GM13977 (cell line): ENCODE results near the gene GRN.
"Not testable (repeated sequence)": the region's sequence is repeated elsewhere in the genome, so short reads cannot be mapped to it uniquely, and the experiment has no call there.

Experiments used
- DNase-seq: peaks from one replicate; pipeline ENCODE4 v3.0.0; 2012; ENCODE audit warnings: low spot score
- in situ Hi-C: fragments of 300-500 bp; cut with MboI; formaldehyde crosslinking; loops from one replicate; pipeline ENCODE4 v1.12.0; 2022; ENCODE audit warnings: low sequenced_read_pairs, low pct_unique_long_range_greater_than_20kb, mixed read lengths, inconsistent platforms; ENCODE audit not compliant: unreplicated experiment
- TF ChIP-seq, protein P1 (sequence below): IDR thresholded peaks from 2 replicates; pipeline ENCODE4 v1.5.1; 2012; ENCODE audit warnings: mild to moderate bottlenecking, control low read depth; ENCODE audit not compliant: insufficient read depth; ENCODE audit errors: extremely low read depth, missing control alignments

GRN gene

GRCh38 chr17:44385287-44386181, 40.4 kb downstream of the GRN start:
- in situ Hi-C loops, result no loop called here
- TF ChIP-seq, protein P1, sequence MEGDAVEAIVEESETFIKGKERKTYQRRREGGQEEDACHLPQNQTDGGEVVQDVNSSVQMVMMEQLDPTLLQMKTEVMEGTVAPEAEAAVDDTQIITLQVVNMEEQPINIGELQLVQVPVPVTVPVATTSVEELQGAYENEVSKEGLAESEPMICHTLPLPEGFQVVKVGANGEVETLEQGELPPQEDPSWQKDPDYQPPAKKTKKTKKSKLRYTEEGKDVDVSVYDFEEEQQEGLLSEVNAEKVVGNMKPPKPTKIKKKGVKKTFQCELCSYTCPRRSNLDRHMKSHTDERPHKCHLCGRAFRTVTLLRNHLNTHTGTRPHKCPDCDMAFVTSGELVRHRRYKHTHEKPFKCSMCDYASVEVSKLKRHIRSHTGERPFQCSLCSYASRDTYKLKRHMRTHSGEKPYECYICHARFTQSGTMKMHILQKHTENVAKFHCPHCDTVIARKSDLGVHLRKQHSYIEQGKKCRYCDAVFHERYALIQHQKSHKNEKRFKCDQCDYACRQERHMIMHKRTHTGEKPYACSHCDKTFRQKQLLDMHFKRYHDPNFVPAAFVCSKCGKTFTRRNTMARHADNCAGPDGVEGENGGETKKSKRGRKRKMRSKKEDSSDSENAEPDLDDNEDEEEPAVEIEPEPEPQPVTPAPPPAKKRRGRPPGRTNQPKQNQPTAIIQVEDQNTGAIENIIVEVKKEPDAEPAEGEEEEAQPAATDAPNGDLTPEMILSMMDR, result peak; percentile 15
- peak; percentile 95 for DNase-seq

DNA sequence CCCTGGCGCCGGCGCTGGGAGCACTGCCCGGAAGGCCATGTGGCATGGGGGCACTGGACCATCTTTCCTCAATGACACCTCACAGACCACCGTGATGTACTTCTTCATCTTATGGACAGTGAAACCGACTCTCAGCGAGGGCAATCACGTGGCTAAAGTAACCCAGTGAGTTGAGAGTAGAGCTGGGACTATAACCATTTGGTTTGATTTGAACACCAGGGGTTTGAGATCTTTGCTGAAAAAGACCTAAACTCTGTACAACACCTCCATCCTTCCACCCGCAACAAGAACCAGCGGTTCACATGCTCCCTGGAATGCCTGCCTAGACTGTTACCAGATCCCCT, 41.1 kb downstream of the GRN start:
- TF ChIP-seq, protein P1, result no peak
- in situ Hi-C loops, result no loop called here
- no peak for DNase-seq

DNA sequence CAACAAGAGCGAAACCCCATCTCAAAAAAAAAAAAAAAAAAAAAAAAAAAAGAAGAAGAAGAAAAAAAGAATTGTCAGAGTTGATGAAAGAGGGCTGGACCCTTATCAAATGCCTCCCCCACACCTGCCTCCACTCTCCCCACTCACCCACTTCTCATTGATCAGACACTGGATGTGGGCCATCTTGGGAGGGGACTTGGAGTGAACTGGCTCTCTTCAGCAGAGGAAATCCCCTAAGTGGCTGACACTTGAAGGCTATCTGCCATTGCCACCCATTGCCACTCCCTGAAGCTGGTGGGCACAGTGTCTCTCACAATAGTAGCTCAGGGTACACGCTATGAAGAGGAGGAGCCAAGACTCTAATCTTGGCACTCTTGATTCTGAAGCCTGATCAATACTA, 42.7 kb downstream of the GRN start:
- in situ Hi-C loops, result no loop called here
- TF ChIP-seq, protein P1, result no peak
- DNase-seq, result no peak

DNA sequence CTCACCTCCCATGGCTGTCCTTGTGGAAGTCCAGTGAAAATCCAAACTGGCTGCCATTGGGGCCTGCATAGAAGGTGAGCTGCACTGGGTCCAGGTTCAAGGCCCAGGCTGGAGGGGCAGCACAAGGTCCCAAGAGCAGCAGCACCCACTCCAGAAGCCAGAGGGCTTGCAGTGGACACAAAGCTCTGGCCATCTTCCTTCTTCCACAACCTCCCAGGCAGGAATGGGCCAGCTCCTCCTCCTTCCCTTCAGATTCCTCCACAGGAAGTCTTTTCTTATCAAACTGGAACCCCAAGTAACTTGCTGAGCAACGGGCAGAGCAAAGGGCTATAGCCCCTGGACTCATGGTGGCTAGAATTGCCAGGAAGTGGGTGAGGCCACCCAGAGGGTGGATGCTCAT, 44.2 kb downstream of the GRN start, which contains the start of gene ITGA2B:
Gene ITGA2B (minus strand): TSS at position 369 of the 400 bp plus-strand sequence. CDS start 176 bp downstream, at position 193.
- DNase-seq, result no peak
- in situ Hi-C loops, result no loop called here
- TF ChIP-seq, protein P1, result no peak

DNA sequence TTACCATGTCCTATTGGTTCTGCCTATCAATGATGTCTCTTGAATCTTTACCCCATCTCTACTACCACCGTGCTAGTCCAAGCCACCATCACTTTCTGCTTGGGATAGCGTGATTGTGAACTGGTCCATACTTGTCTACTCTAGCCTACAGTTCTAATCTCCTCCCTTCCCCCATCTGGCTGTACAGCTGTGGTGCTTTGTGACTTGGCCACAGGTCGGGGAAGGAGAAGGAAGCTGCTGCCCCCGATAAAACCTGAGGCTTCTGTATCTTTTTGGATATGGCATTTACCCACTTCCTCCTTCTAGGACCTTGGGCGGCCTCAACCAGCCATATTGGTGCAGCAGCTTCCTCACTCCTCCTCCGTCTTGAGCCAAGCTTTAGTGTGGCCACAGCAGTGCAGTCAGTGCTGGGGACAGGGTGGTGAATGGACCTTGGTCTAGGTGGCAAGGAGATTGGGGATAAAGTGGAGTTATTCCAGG, 44.7 kb downstream of the GRN start:
- TF ChIP-seq, protein P1, result no peak
- no peak for DNase-seq
- in situ Hi-C loops, result no loop called here

DNA sequence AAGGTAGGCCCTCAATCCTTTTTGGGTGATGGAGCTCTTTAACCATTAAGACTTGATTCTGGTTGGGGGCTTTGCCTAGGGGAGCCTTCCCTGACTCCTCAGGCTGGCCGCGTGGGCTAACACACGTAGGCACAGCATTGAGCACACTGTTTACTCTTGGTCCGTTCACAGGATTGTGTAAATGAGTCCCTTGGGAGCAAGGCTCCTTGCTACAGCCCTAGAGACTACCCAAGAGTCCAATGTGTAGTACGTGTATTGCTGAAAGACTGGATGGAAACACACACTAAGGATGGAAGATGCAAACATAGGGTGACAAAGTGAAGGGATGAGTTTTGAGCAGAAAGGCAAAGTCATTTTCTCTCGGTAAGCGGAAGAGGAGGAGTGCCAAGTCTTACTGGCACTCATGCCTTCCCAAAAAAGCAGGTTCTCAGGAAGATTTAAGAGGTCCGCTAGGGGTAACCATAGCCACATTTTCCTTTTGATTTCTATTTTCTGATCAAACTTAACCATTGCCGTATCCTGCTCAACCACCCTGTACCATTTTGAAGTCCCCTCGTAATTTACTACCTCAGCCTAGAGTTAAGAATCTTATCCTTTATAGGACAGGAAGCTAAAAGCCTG, 45.3 kb downstream of the GRN start:
- DNase-seq, result no peak
- TF ChIP-seq, protein P1, result no peak
- in situ Hi-C loops, result no loop called here

GRCh38 chr17:44394112-44394511, 49.0 kb downstream of the GRN start:
- in situ Hi-C loops, DNase-seq: not testable (repeated sequence)
